Measurements from ENCODE around the gene DNAJC4.

GRCh38 chr11:64206457-64207255 is 23.7 kb upstream of the DNAJC4 start, which contains the start of gene FERMT3:
- TF ChIP-seq POLR2A (IDR thresholded peaks at IDR 0.05) = no peak
- TF ChIP-seq CTCF (IDR thresholded peaks at IDR 0.05) = no peak

Data from sigmoid colon (tissue), 3 donors.